CD4-positive, alpha-beta T cell (primary cell): ENCODE measurements around the gene BLCAP. TPM values are rescaled to one million over a fixed set of nuclear protein-coding genes. Genes with fewer than 3 reads are reported as not detected.

Experiments
- total RNA-seq, 174 experiments: library from RNA in 2 of 174; stranded (reverse) in 2 of 174; gene quantifications; one replicate each; pipeline ENCODE4 v1.2.3 and lab custom pipeline; 2021 to 2026

BLCAP gene
- total RNA-seq, 2 experiments from 2014 or later = 59.4 to 60.1 TPM

Other genes with a start within 250 kb of the BLCAP start
- 1 to 10 TPM; 3.5 to 4.2 TPM for gene MANBAL, start 238.2 kb downstream of the BLCAP start, total RNA-seq
- 1 to 10 TPM; 2.5 to 3.1 TPM for gene SRC, start 181.7 kb downstream of the BLCAP start, total RNA-seq
- not detected for gene NNAT, start 6.6 kb downstream of the BLCAP start, total RNA-seq
- 10 to 100 TPM; 31.1 to 33.4 TPM for gene CTNNBL1, start 166.2 kb upstream of the BLCAP start, total RNA-seq